Type B pancreatic cell (in vitro differentiated cells): ENCODE results near the gene COQ8B. TPM values are rescaled to one million over a fixed set of nuclear protein-coding genes. Genes with fewer than 3 reads are reported as not detected.

Source experiments
- DNase-seq: peaks from one replicate; pipeline ENCODE4 v3.0.0; 2021; ENCODE audit warnings: mixed read lengths; ENCODE audit not compliant: unreplicated experiment; ENCODE audit errors: extremely low spot score
- H3K27ac Mint-ChIP-seq: 2 replicates; pipeline ENCODE4 v1.8.0; 2021; ENCODE audit warnings: mild to moderate bottlenecking, mixed read lengths
- H3K27me3 Mint-ChIP-seq: 2 replicates; pipeline ENCODE4 v1.8.0; 2021; ENCODE audit warnings: mixed read lengths
- H3K36me3 Mint-ChIP-seq: 2 replicates; pipeline ENCODE4 v1.8.0; 2021; ENCODE audit warnings: mixed read lengths
- H3K4me1 Mint-ChIP-seq: one replicate; pipeline ENCODE4 v1.8.0; 2021; ENCODE audit warnings: mixed read lengths; ENCODE audit not compliant: unreplicated experiment
- H3K4me3 Mint-ChIP-seq: 2 replicates; pipeline ENCODE4 v1.8.0; 2021; ENCODE audit warnings: mild to moderate bottlenecking, mixed read lengths
- H3K9me3 Mint-ChIP-seq: 2 replicates; pipeline ENCODE4 v1.8.0; 2021; ENCODE audit warnings: mixed read lengths
- CTCF ChIP-seq: fragments of 200-600 bp; sonication (generic); conservative IDR thresholded peaks from 2 replicates; pipeline ENCODE4 v1.5.0; 2021; ENCODE audit warnings: antibody characterized with exemption, mild to moderate bottlenecking
- total RNA-seq: library from RNA; stranded (reverse); gene quantifications from 2 replicates; pipeline ENCODE4 v1.2.1, GENCODE V29; 2021; ENCODE audit warnings: low replicate concordance

The COQ8B gene
- total RNA-seq, 1 donor from 2014 or later: 48.4 TPM

GRCh38 chr19:40642757-40643305 lies 73.9 kb downstream of the COQ8B start:
- H3K36me3 Mint-ChIP-seq: no peaks in the 10 kb centered on the region
- no peak for DNase-seq
- H3K4me1 Mint-ChIP-seq: peaks cover 18% of the 10 kb centered on the region
- no peaks in the 10 kb centered on the region for H3K27me3 Mint-ChIP-seq
- TF ChIP-seq CTCF: no peak
- H3K4me3 Mint-ChIP-seq: no peak overlapping the region
- H3K27ac Mint-ChIP-seq: no peak overlapping the region
- H3K9me3 Mint-ChIP-seq: no peaks in the 10 kb centered on the region

- peak overlapping the region; percentile 34 for H3K27ac Mint-ChIP-seq
- H3K9me3 Mint-ChIP-seq: no peaks in the 10 kb centered on the region
- H3K4me3 Mint-ChIP-seq: no peak overlapping the region
- H3K4me1 Mint-ChIP-seq: peaks cover 18% of the 10 kb centered on the region
- DNase-seq: no peak
- H3K36me3 Mint-ChIP-seq: no peaks in the 10 kb centered on the region
- no peaks in the 10 kb centered on the region for H3K27me3 Mint-ChIP-seq
- no peak for TF ChIP-seq CTCF
These were observed 74.5 kb downstream of the COQ8B start for GRCh38 chr19:40642051-40642706.

Other genes starting within 250 kb of the COQ8B start
- gene SPTBN4, start 249.9 kb downstream of the COQ8B start, total RNA-seq: 2.6 and 2.9 TPM in 2 replicates
- 54.6 and 55.4 TPM in 2 replicates for gene SHKBP1, start 140.0 kb downstream of the COQ8B start, total RNA-seq
- gene LTBP4, start 115.5 kb downstream of the COQ8B start, total RNA-seq: 31.8 and 145 TPM in 2 replicates
- gene NUMBL, start 26.2 kb downstream of the COQ8B start, total RNA-seq: 16.2 and 28.9 TPM in 2 replicates
- gene ITPKC, start 226 bp upstream of the COQ8B start, total RNA-seq: 22.4 and 46.1 TPM in 2 replicates
- gene ACTMAP, start 33.6 kb upstream of the COQ8B start, total RNA-seq: 9.6 and 16.0 TPM in 2 replicates
- 79.6 and 130 TPM in 2 replicates for gene SNRPA, start 34.3 kb upstream of the COQ8B start, total RNA-seq
- gene MIA, start 58.6 kb upstream of the COQ8B start, total RNA-seq: 1.7 and 3.2 TPM in 2 replicates
- gene RAB4B, start 61.4 kb upstream of the COQ8B start, total RNA-seq: 10.4 and 12.4 TPM in 2 replicates
- 83.4 and 83.8 TPM in 2 replicates for gene EGLN2, start 82.3 kb upstream of the COQ8B start, total RNA-seq
- gene CYP2A6, start 133.6 kb upstream of the COQ8B start, total RNA-seq: not detected in 2 replicates
- gene CYP2A7, start 165.3 kb upstream of the COQ8B start, total RNA-seq: not detected in 2 replicates